Epithelial cell of proximal tubule (primary cell): Measurements from ENCODE around the gene RRM2. TPM values are rescaled to one million over a fixed set of nuclear protein-coding genes. Genes with fewer than 3 reads are reported as not detected.
"Not testable (repeated sequence)": the region's sequence is repeated elsewhere in the genome, so short reads cannot be mapped to it uniquely, and the experiment has no call there.

Experiments used
- DNase-seq: peaks from one replicate; pipeline ENCODE4 v3.0.0-alpha.2; 2011; ENCODE audit warnings: low read depth
- H3K4me3 ChIP-seq: 2 replicates; pipeline ENCODE4 v1.5.1; 2011; ENCODE audit warnings: low read depth, mild to moderate bottlenecking, low read length
- total RNA-seq: library from RNA; depleted of rRNA; stranded (reverse); fragments of >200 nt; gene quantifications from 2 replicates; pipeline ENCODE4 v1.2.3, GENCODE V29; 2015
- TF ChIP-seq, protein P1 (sequence below): conservative IDR thresholded peaks from 2 replicates; pipeline ENCODE4 v1.5.1; 2012; ENCODE audit warnings: low read depth, mild to moderate bottlenecking, low read length

Gene RRM2
- total RNA-seq, 1 donor from 2014 or later, result 214 TPM

DNA sequence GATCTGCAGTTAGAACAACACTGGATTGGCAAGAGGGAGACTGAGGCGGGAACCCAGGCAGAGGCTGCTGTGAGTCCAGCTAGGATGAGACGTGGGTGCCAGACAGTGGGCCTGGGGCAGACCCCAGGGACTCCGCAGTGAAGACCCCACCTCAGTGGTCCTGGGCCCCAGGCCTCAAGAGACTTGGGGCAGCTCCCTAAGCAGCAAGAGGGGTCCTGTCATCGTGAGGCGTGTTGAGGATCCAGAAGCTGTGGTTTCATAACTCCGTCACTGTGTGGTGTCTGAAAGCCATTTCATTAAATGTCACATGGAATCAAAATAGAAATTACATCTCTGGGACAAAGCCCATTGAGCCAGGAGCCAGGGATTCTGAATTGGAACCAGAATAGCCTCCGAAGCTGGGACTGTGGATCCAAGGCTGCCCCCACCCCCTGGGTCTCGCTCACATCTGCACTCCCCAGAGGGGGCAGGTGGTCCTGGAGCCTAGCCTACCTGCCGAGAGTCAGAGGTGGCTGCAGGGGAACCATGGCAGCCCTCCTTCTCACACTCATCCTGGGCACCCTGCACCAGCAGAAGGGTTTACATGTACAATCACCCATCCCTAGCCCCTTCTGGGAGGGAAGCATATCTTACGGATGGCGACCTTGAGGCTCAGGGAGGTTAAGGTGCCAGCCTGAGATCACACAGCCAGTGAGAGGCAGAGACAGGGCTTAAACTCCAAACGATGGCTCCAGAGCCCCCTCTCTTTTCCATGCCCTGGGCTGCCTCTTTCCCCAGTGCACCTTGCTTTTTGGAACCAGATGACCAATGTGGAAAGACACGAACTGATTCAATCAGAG, 23.2 kb downstream of the RRM2 start:
- TF ChIP-seq, protein P1, sequence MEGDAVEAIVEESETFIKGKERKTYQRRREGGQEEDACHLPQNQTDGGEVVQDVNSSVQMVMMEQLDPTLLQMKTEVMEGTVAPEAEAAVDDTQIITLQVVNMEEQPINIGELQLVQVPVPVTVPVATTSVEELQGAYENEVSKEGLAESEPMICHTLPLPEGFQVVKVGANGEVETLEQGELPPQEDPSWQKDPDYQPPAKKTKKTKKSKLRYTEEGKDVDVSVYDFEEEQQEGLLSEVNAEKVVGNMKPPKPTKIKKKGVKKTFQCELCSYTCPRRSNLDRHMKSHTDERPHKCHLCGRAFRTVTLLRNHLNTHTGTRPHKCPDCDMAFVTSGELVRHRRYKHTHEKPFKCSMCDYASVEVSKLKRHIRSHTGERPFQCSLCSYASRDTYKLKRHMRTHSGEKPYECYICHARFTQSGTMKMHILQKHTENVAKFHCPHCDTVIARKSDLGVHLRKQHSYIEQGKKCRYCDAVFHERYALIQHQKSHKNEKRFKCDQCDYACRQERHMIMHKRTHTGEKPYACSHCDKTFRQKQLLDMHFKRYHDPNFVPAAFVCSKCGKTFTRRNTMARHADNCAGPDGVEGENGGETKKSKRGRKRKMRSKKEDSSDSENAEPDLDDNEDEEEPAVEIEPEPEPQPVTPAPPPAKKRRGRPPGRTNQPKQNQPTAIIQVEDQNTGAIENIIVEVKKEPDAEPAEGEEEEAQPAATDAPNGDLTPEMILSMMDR, result no peak
- no peak for DNase-seq
- no peak overlapping the region for H3K4me3 ChIP-seq

DNA sequence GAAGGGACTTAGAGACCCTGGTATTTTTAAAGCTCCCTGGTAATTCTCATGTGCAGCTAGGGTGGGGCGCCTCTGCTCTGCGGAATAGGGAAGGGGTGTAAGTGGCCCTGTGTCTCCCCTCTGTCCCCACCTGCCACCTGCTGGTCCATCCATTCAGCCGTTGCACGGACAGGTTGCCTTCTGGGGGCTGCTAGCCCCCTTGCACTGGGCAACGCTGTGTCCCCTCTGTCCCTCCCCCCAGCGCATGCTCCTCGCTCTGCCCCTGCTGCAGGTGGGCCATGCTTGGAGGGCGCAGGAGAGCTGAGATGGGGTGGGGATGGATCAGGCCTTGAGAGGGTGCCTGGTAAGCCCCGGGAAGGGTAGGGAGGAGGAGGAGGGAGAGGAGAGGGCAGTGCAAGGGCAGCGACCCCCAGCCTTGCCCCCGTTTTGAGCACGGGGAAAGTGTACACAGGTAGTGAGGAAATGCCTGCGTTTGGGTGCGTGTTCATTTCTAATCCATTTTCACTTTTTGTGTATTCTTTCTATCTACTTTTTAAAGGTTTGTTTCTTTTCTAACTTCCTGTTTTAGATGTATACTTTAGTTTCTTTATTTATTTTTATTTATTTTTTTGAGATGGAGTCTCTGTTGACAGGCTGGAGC, 23.9 kb downstream of the RRM2 start:
- no peak overlapping the region for H3K4me3 ChIP-seq
- no peak for DNase-seq
- TF ChIP-seq, protein P1, result no peak

DNA sequence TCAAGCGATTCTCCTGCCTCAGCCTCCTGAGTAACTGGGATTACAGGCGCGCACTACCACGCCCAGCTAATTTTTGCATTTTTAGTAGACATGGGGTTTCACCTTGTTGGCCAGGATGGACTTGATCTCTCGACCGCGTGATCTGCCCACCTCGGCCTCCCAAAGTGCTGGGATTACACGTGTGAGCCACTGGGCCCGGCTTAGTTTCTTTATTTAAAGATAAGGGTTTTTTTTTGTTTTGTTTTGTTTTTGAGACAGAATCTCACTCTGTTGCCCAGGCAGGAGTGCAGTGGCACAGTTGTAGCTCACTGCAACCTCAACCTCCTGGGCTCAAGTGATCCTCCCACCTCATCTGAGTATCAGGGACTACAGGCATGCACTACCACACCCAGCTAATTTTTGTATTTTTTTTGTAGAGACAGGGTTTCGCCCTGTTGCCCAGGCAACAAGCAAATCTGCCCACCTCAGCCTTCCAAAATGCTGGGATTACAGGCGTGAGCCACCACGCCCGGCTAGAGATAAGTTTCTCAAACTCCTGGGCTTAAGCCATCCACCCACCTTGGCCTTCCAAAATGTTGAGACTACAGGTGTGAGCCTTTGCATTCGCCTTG, 24.6 kb downstream of the RRM2 start:
- H3K4me3 ChIP-seq, result not testable (repeated sequence)

DNA sequence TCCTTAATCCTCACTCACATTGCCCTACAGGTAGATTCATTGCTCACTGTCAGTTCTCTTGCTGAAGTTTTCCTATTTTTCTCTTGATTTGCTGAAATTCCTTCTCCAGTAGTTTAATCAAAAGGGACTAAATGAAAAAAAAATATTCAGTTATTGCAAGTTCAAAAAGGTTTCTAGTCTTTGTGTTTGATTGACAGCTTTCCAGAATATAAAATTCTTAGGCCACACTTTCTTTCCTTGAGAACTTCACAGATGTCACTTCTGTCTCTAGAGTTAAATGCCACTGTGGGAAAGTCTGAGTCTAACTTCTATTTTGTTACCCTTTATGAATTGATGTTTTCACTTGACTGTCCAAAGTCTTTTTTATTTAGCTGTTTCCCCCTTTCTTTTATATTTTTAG, 25.7 kb downstream of the RRM2 start:
- TF ChIP-seq, protein P1, result no peak
- DNase-seq, result no peak
- H3K4me3 ChIP-seq, result no peak overlapping the region

More for the DNA sequence above, 24.6 kb downstream of the RRM2 start:
- not testable (repeated sequence) for DNase-seq

DNA sequence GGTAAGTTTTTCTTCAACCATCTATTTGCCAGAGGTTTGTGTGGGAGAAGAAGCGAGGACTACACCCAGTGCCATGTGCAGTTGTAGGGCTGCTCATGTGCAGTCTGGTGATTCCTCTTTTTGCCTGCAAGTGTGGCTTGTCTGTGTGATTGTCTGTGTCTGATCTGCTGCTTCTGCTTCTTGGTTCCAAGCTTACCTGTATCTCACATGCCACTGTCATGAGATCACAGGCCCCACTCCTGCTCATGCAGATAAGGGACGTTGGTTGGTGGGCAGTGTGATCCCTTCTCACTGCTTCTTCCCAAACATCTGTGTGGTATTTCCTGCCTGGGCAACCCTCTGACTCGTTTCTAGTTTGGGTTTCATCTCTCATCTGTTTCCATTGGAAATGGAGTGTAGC, 27.1 kb downstream of the RRM2 start:
- no peak for DNase-seq
- TF ChIP-seq, protein P1, result no peak
- no peak overlapping the region for H3K4me3 ChIP-seq

DNA sequence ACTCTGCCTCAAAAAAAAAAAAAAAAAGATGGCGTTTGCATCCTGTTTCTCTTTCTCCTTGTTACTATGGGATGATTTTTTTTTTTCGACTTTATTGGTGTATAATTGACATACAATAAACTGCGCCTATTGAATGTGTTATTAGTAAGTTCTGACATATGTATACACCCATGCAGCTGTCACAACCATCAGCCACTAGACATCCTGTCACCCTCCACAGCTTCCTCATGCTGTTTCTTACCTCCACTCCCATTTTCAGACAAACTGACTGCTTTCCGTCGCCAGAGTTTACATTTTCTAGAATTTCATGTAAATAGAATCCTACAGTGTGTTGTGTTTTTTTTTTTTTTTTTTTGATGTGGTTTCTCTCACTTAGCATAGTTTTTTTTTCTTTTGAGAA, 27.9 kb downstream of the RRM2 start:
- no peak for DNase-seq

DNA sequence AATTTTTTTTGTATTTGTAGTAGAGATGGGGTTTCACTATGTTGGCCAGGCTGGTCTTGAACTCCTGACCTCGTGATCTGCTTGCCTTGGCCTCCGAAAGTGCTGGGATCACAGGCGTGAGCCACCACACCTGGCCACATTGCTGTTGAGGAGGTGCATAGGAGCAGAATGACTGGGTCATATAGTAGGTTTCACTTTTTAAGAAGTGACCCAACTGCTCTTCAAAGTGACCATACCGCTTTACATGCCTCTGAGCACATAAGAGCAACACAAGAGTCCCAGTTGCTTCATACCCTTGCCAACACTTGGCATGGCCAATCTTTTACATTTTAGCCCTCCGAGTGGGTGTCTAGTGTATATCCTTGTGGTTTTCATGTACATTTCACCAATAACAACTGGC, 28.9 kb downstream of the RRM2 start:
- no peak for DNase-seq
- TF ChIP-seq, protein P1, result no peak
- H3K4me3 ChIP-seq, result no peak overlapping the region

More for the DNA sequence above, 27.9 kb downstream of the RRM2 start:
- H3K4me3 ChIP-seq, result no peak overlapping the region
- TF ChIP-seq, protein P1, result no peak
